K562 (cell line): ENCODE data around the gene GGTLC2. TPM values are rescaled to one million over a fixed set of nuclear protein-coding genes. Genes with fewer than 3 reads are reported as not detected.
"Not testable (repeated sequence)": the region's sequence is repeated elsewhere in the genome, so short reads cannot be mapped to it uniquely, and the experiment has no call there.

Experiments
- ATAC-seq: fragments of 200-7000 bp; cut with Tn5 transposase; 3 replicates; pipeline ENCODE4 v1.9.1; 2020; ENCODE audit warnings: moderate library complexity
- BruUV-seq: library from RNA; stranded (reverse); fragments of 400-500 nt; replicated peaks from 2 replicates; lab custom pipeline; 2021; lab: Mats Ljungman, UMichigan
- CTCF ChIA-PET: fragments of 300-600 bp; formaldehyde crosslinking; extraction: SDS; loops from one replicate; lab custom pipeline; 2021; ENCODE audit warnings: low intra/inter-chr PET ratio; lab: Yijun Ruan, JAX
- POLR2A ChIA-PET: fragments of 300-600, 350-650 bp; sonication (Branson Sonifier 250); formaldehyde crosslinking; extraction: SDS; loops from one replicate; lab custom pipeline; 2021; ENCODE audit warnings: antibody characterized with exemption, inconsistent platforms; lab: Yijun Ruan, JAX
- DNase-seq, 4 experiments: peaks; one replicate each; pipeline versions ENCODE4 v3.0.0 to v3.0.0-alpha.2; 2011 to 2018; ENCODE audit warnings: low spot score in 3 of 4, mixed read lengths in 3 of 4; ENCODE audit errors: extremely low read depth in 1 of 4
- FAIRE-seq: peaks from 2 replicates; lab custom pipeline; 2011; peaks lifted over from hg19 to GRCh38; lab: Jason Lieb, UNC
- H2AFZ ChIP-seq: 2 replicates; pipeline ENCODE4 v1.6.0; 2011; ENCODE audit warnings: low read depth, low read length, control low read depth, inconsistent platforms
- H3K27ac ChIP-seq: fragments of 200-600 bp; 3 replicates; pipeline ENCODE4 v1.8.0; 2011; ENCODE audit warnings: low read depth, mild to moderate bottlenecking, control low read depth, inconsistent platforms, low read length, moderate library complexity, mixed read lengths; ENCODE audit errors: extremely low read depth
- H3K27me3 ChIP-seq, 2 experiments: fragments of 300-600 bp in 1 of 2; 2 replicates in 1 of 2; 3 replicates in 1 of 2; pipeline versions ENCODE4 v1.6.0 to v1.8.0; 2011; ENCODE audit warnings: inconsistent platforms in 2 of 2, low read length in 2 of 2, mild to moderate bottlenecking in 1 of 2, mixed read lengths in 1 of 2, moderate library complexity in 1 of 2; ENCODE audit not compliant: control insufficient read depth in 2 of 2, insufficient read depth in 2 of 2
- H3K36me3 ChIP-seq: fragments of 300-600 bp; 3 replicates; pipeline ENCODE4 v1.8.0; 2011; ENCODE audit warnings: mild to moderate bottlenecking, low read length, inconsistent platforms; ENCODE audit not compliant: control insufficient read depth, insufficient read depth
- H3K4me1 ChIP-seq, 2 experiments: fragments of 200-600 bp in 1 of 2; replicated peaks in 1 of 2; 2 replicates in 1 of 2; 3 replicates in 1 of 2; pipeline versions ENCODE4 v1.5.1 to v1.8.0; 2011; ENCODE audit warnings: inconsistent platforms in 2 of 2, low read length in 2 of 2, mild to moderate bottlenecking in 1 of 2, mixed read lengths in 1 of 2, moderate library complexity in 1 of 2; ENCODE audit not compliant: control insufficient read depth in 2 of 2, insufficient read depth in 2 of 2
- H3K4me2 ChIP-seq: 2 replicates; pipeline ENCODE4 v1.6.1; 2011; ENCODE audit warnings: low read length, control low read depth, inconsistent platforms, mixed read lengths; ENCODE audit not compliant: insufficient read depth
- H3K4me3 ChIP-seq: fragments of 200-600 bp; sonication (generic), shearing (Covaris generic); 2 replicates; pipeline ENCODE4 v1.5.1; 2016; ENCODE audit warnings: control low read depth, inconsistent platforms
- H3K79me2 ChIP-seq: fragments of 200-600 bp; 3 replicates; pipeline ENCODE4 v1.8.0; 2011; ENCODE audit warnings: low read length, inconsistent platforms; ENCODE audit not compliant: control insufficient read depth, insufficient read depth
- H3K9ac ChIP-seq, 2 experiments: 2 replicates each; pipeline versions ENCODE4 v1.6.0 to v1.6.1; 2011; ENCODE audit warnings: low read depth in 2 of 2, low read length in 2 of 2, control low read depth in 1 of 2, inconsistent platforms in 1 of 2, mild to moderate bottlenecking in 1 of 2, mixed read lengths in 1 of 2; ENCODE audit not compliant: insufficient read depth in 1 of 2
- H3K9me1 ChIP-seq: one replicate; pipeline ENCODE4 v1.6.0; 2011; ENCODE audit warnings: inconsistent platforms, mild to moderate bottlenecking, low read length, moderate library complexity; ENCODE audit not compliant: control insufficient read depth, insufficient read depth
- H3K9me3 ChIP-seq: replicated peaks from 2 replicates; pipeline ENCODE4 v1.5.1; 2011; ENCODE audit warnings: low read depth, low read length, inconsistent platforms; ENCODE audit not compliant: control insufficient read depth, insufficient read depth
- H4K20me1 ChIP-seq: replicated peaks from 2 replicates; pipeline ENCODE4 v1.6.1; 2011; ENCODE audit warnings: low read length, inconsistent platforms, mixed read lengths; ENCODE audit not compliant: control insufficient read depth, insufficient read depth
- whole genome bisulfite sequencing: fragments of 100-300 bp; shearing (Covaris generic); methylation state at CpG from one replicate; pipeline ENCODE4 v1.1.6; 2016; ENCODE audit warnings: low coverage, mixed read lengths; ENCODE audit not compliant: insufficient coverage; ENCODE audit errors: missing lambda C conversion rate; 5-methylcytosine and 5-hydroxymethylcytosine counted together
- in situ Hi-C: fragments of 300-500 bp; cut with MboI; formaldehyde crosslinking; loops from 4 replicates; pipeline ENCODE4 v1.15.0; 2018; ENCODE audit warnings: inconsistent platforms, mixed read lengths
- intact Hi-C: fragments of 100-400 bp; cut with micrococcal nuclease; formaldehyde crosslinking; loops from 2 replicates; pipeline ENCODE4 v1.14.2; 2022
- polyA plus RNA-seq, 8 experiments: library from polyadenylated mRNA; depleted of rRNA in 4 of 8; stranded (reverse) in 5 of 8; unstranded in 3 of 8; fragments of >200 nt; fragmentation: Nextera tagmentation in 2 of 8; fragmentation: Illumina TruSeq in 1 of 8; extraction: Ambion mirVana in 2 of 8; extraction: Trizol in 1 of 8; gene quantifications; 2 replicates each; pipeline versions ENCODE4 v1.2.1 to v1.2.3, GENCODE V29; 2011 to 2014; ENCODE audit warnings: inconsistent platforms in 1 of 8, missing spikeins in 1 of 8
- total RNA-seq, 7 experiments: library from RNA; depleted of rRNA in 6 of 7; stranded (reverse); fragments of >200 nt in 6 of 7; fragmentation: Illumina TruSeq in 2 of 7; extraction: Trizol in 2 of 7; gene quantifications; 2 replicates each; pipeline versions ENCODE4 v1.2.1 to v1.2.3, GENCODE V29; 2011 to 2021; ENCODE audit warnings: low replicate concordance in 1 of 7
- TF ChIP-seq, protein P1 (sequence below), 2 experiments: IDR thresholded peaks; 2 replicates each; pipeline ENCODE4 v1.6.1; 2012; ENCODE audit warnings: improper control_type of control experiment in 2 of 2, low read depth in 2 of 2, low read length in 2 of 2, borderline replicate concordance in 1 of 2

GGTLC2 gene
- total and polyA plus RNA-seq, 9 of the 15 experiments (the other 6 are each of a cell fraction or from before 2014, with no cell fraction given), result not detected

DNA sequence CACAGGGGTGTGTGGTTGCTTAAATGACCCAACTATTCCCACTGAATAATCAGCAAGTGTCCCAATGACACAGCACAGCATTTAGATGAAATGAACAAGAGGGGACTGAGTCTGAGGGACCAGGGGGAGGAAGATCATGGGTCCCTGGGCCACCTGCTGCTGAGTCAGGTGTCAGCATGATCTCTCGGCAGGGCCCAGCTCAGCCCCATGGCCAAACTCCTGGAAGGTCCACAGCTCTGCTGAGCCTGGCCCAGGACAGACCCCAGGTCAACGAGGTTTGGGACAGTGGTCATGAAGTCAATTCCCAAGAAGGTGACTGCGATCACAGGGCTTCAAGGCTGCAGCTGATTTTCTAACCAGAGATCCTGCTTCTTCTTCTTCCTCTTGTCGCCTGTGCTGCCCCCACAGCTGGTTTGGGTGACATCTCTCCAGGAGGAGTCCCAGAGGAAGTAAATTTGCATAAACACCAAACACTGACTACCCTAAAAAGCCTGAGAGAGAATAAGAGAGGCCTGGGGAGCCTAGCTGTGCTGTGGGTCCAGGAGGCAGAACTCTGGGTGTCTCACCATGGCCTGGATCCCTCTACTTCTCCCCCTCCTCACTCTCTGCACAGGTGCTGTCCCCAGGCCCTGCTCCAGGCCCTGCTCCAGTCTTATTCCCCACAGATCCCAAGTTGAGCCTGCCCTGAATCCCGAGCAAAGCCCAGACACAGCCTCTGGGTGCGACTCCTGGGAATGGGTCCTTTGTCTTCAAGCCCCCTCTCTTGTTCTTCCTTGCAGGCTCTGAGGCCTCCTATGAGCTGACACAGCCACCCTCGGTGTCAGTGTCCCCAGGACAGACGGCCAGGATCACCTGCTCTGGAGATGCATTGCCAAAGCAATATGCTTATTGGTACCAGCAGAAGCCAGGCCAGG is 42.0 kb downstream of the GGTLC2 start:
- H3K27me3 ChIP-seq, H3K79me2 ChIP-seq, H2AFZ ChIP-seq, H3K27ac ChIP-seq, H3K4me1 ChIP-seq, DNase-seq, FAIRE-seq, H3K36me3 ChIP-seq, H3K4me2 ChIP-seq, BruUV-seq, H3K9me1 ChIP-seq, H3K4me3 ChIP-seq: not testable (repeated sequence)
- intact Hi-C loops, result loop anchor here (10.0 kb wide), 1 partner anchor 332 kb away; no protein-coding TSS in a partner anchor
- POLR2A ChIA-PET, result interaction anchor here (0.7 to 3.2 kb wide), 12 partner anchors 7 to 307 kb away, joined by 3 to 17 read pairs (median 4); no protein-coding TSS in a partner anchor
- CTCF ChIA-PET, result interaction anchor here (0.6 to 8.3 kb wide), 14 partner anchors 15 to 586 kb away, joined by 3 to 78 read pairs (median 8); no protein-coding TSS in a partner anchor
- Histone ChIP-seq H3K9ac (peak overlapping the region in 1 of 2 experiments; percentile 4; a peak in 1 of 4 replicates), H3K9me3 (peaks cover 10% of the 10 kb centered on the region), H4K20me1 (peaks cover 34% of the 10 kb centered on the region)
- ATAC-seq, result peak; percentile 0; the same call in 1 of the 3 replicates
- in situ Hi-C loops, result loop anchor here (25.0 kb wide), 1 partner anchor 1399 kb away; no protein-coding TSS in a partner anchor
- under 1% methylated on average over 8 of the region's 8 CpGs for WGBS
- TF ChIP-seq, protein P1, sequence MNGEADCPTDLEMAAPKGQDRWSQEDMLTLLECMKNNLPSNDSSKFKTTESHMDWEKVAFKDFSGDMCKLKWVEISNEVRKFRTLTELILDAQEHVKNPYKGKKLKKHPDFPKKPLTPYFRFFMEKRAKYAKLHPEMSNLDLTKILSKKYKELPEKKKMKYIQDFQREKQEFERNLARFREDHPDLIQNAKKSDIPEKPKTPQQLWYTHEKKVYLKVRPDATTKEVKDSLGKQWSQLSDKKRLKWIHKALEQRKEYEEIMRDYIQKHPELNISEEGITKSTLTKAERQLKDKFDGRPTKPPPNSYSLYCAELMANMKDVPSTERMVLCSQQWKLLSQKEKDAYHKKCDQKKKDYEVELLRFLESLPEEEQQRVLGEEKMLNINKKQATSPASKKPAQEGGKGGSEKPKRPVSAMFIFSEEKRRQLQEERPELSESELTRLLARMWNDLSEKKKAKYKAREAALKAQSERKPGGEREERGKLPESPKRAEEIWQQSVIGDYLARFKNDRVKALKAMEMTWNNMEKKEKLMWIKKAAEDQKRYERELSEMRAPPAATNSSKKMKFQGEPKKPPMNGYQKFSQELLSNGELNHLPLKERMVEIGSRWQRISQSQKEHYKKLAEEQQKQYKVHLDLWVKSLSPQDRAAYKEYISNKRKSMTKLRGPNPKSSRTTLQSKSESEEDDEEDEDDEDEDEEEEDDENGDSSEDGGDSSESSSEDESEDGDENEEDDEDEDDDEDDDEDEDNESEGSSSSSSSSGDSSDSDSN (IDR thresholded peaks at IDR 0.05; ENCODE audit: borderline replicate concordance in 1 of 2, low read depth in 2 of 2, low read length in 2 of 2), result 0 out of 4 replicates have a peak, but pooled peaks of 1 of the 2 experiments have one; percentile 33
